ENCODE results near the gene TM2D3. TPM values are rescaled to one million over a fixed set of nuclear protein-coding genes. Genes with fewer than 3 reads are reported as not detected.

Gene TM2D3
- total and polyA plus RNA-seq, 2 experiments from 2014 or later, result 26.2 to 36.6 TPM

DNA sequence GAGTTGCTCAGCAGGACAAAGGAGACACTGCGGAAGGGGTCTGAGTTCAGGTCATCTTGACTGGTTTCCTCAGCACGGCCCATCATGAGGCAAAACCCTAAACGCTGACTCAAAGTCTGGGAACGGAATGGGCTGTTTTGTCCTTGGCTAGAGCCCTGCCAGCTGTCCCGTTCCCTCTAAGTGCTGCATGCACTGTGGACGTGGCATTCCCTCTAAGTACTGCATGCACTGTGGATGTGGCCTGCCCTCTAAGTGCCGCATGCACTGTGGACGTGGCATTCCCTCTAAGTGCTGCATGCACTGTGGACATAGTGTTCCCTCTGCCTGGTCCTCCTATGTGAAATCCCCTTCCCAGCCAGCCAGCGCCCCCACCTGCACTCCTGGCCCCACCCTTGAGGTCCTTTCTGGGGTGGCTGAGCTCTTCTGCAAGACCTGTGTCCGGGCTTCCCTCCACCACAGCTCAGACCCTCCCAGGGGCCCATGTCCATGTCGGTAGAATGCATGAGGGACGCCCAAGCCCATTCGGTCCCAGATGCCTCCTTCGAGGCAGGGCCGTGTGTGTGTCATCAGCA, 36.7 kb downstream of the TM2D3 start:
- Histone ChIP-seq H3K9me2 (ENCODE audit: insufficient read depth) (no peaks in the 10 kb centered on the region), H2AFZ (peak overlapping the region; percentile 98; the same call in 1 of the 2 replicates), H3K4me1 (ENCODE audit: insufficient read depth) (peaks cover 8% of the 10 kb centered on the region), H3K4me2 (peak overlapping the region; percentile 71), H3K36me3 (ENCODE audit: insufficient read depth) (no peaks in the 10 kb centered on the region), H4K20me1 (replicated peaks; ENCODE audit: insufficient read depth) (no peaks in the 10 kb centered on the region), H3K27me3 (ENCODE audit: insufficient read depth) (no peaks in the 10 kb centered on the region), H3K4me3 (peak overlapping the region; percentile 45), H3K27ac (ENCODE audit: low read depth) (no peak overlapping the region), H3K79me2 (replicated peaks; ENCODE audit: insufficient read depth) (no peaks in the 10 kb centered on the region), H3F3A (replicated peaks; ENCODE audit: low read depth) (no peaks in the 10 kb centered on the region)
- Mint-ChIP-seq H3K36me3 (ENCODE audit: low read depth) (no peaks in the 10 kb centered on the region), H3K4me3 (peak overlapping the region; percentile 70), H3K27me3 (ENCODE audit: insufficient read depth, low read depth, poor library complexity) (peaks cover 17% of the 10 kb centered on the region), H3K27ac (peak overlapping the region; percentile 67; the same call in 1 of the 2 replicates), H3K4me1 (peaks cover 29% of the 10 kb centered on the region), H3K9me3 (no peaks in the 10 kb centered on the region)
- TF ChIP-seq REST (IDR thresholded peaks at IDR 0.05; ENCODE audit: unreplicated experiment), result no peak
- no peak for TF ChIP-seq ETS1 (IDR thresholded peaks at IDR 0.05)
- DNase-seq (ENCODE audit: low spot score) (no peak), ATAC-seq (no peak)

DNA sequence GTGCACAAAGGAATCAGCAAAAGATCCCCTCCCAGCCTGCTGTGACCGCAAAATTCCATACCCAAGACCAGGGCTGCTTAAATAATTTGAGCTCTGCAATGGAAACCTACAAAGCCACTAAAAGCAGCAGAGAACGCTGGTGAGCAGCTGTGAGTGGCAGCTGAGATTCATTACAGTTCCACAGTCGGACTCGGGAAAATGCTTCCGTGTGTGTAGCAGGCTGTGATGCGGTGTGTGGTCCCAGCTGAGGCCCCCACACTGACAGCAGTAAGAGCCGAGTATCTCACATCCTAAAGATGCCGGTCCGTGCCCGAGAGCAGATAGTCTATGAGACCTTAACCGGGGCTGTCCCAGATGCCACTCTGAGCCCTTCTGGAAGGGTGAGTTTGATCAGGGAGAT, 37.4 kb downstream of the TM2D3 start:
- H2AFZ ChIP-seq, result no peak overlapping the region
- Mint-ChIP-seq H3K9me3 (no peaks in the 10 kb centered on the region), H3K27ac (no peak overlapping the region)
- TF ChIP-seq EZH2 (IDR thresholded peaks at IDR 0.05; ENCODE audit: low read depth, unreplicated experiment) (no peak), ZNF462 (CRISPR knock-in tag; IDR thresholded peaks at IDR 0.05) (no peak), ZNF114 (CRISPR knock-in tag; IDR thresholded peaks at IDR 0.05) (no peak), NANOG (IDR thresholded peaks at IDR 0.05; ENCODE audit: borderline replicate concordance) (no peak)
- TF ChIP-seq, protein P1, sequence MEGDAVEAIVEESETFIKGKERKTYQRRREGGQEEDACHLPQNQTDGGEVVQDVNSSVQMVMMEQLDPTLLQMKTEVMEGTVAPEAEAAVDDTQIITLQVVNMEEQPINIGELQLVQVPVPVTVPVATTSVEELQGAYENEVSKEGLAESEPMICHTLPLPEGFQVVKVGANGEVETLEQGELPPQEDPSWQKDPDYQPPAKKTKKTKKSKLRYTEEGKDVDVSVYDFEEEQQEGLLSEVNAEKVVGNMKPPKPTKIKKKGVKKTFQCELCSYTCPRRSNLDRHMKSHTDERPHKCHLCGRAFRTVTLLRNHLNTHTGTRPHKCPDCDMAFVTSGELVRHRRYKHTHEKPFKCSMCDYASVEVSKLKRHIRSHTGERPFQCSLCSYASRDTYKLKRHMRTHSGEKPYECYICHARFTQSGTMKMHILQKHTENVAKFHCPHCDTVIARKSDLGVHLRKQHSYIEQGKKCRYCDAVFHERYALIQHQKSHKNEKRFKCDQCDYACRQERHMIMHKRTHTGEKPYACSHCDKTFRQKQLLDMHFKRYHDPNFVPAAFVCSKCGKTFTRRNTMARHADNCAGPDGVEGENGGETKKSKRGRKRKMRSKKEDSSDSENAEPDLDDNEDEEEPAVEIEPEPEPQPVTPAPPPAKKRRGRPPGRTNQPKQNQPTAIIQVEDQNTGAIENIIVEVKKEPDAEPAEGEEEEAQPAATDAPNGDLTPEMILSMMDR (conservative IDR thresholded peaks at IDR 0.05; ENCODE audit: low read depth in 2 of 2), result no peak

More for the DNA sequence above, 37.4 kb downstream of the TM2D3 start:
- H3K4me1 ChIP-seq (ENCODE audit: insufficient read depth), result peaks cover 8% of the 10 kb centered on the region
- H3K36me3 ChIP-seq (ENCODE audit: insufficient read depth), result no peaks in the 10 kb centered on the region
- no peaks in the 10 kb centered on the region for H3K9me2 ChIP-seq (ENCODE audit: insufficient read depth)
- DNase-seq (ENCODE audit: low spot score) (no peak), ATAC-seq (no peak)
- Mint-ChIP-seq H3K4me3 (no peak overlapping the region), H3K27me3 (ENCODE audit: insufficient read depth, low read depth, poor library complexity) (peaks cover 17% of the 10 kb centered on the region), H3K4me1 (peaks cover 29% of the 10 kb centered on the region), H3K36me3 (ENCODE audit: low read depth) (no peaks in the 10 kb centered on the region)
- no peaks in the 10 kb centered on the region for H4K20me1 ChIP-seq (replicated peaks; ENCODE audit: insufficient read depth)
- no peak overlapping the region for H3K4me2 ChIP-seq
- no peak overlapping the region for H3K4me3 ChIP-seq
- H3F3A ChIP-seq (replicated peaks; ENCODE audit: low read depth), result no peaks in the 10 kb centered on the region
- H3K27ac ChIP-seq (ENCODE audit: low read depth), result no peak overlapping the region
- no peaks in the 10 kb centered on the region for H3K79me2 ChIP-seq (replicated peaks; ENCODE audit: insufficient read depth)
- H3K27me3 ChIP-seq (ENCODE audit: insufficient read depth), result no peaks in the 10 kb centered on the region

All from GM23338 (cell line).